Fibroblast of villous mesenchyme (primary cell): ENCODE results near the gene MAFF. TPM values are rescaled to one million over a fixed set of nuclear protein-coding genes. Genes with fewer than 3 reads are reported as not detected.

Experiments
- DNase-seq: peaks from one replicate; pipeline ENCODE4 v3.0.0-alpha.2; 2010; ENCODE audit warnings: low read depth
- H3K4me3 ChIP-seq: 2 replicates; pipeline ENCODE4 v1.5.1; 2011; ENCODE audit warnings: low read depth, mild to moderate bottlenecking, low read length
- total RNA-seq: library from RNA; depleted of rRNA; stranded (reverse); fragments of >200 nt; gene quantifications from 2 replicates; pipeline ENCODE4 v1.2.3, GENCODE V29; 2012
- TF ChIP-seq, protein P1 (sequence below): IDR thresholded peaks from 2 replicates; pipeline ENCODE4 v1.5.1; 2012; ENCODE audit warnings: low read depth, mild to moderate bottlenecking, low read length; ENCODE audit not compliant: insufficient read depth

Gene MAFF
- total RNA-seq, 1 donor = 19.4 TPM

GRCh38 chr22:38220653-38221386 lies 19.0 kb downstream of the MAFF start:
- DNase-seq = no peak
- TF ChIP-seq, protein P1, sequence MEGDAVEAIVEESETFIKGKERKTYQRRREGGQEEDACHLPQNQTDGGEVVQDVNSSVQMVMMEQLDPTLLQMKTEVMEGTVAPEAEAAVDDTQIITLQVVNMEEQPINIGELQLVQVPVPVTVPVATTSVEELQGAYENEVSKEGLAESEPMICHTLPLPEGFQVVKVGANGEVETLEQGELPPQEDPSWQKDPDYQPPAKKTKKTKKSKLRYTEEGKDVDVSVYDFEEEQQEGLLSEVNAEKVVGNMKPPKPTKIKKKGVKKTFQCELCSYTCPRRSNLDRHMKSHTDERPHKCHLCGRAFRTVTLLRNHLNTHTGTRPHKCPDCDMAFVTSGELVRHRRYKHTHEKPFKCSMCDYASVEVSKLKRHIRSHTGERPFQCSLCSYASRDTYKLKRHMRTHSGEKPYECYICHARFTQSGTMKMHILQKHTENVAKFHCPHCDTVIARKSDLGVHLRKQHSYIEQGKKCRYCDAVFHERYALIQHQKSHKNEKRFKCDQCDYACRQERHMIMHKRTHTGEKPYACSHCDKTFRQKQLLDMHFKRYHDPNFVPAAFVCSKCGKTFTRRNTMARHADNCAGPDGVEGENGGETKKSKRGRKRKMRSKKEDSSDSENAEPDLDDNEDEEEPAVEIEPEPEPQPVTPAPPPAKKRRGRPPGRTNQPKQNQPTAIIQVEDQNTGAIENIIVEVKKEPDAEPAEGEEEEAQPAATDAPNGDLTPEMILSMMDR = no peak
- H3K4me3 ChIP-seq = no peak overlapping the region

DNA sequence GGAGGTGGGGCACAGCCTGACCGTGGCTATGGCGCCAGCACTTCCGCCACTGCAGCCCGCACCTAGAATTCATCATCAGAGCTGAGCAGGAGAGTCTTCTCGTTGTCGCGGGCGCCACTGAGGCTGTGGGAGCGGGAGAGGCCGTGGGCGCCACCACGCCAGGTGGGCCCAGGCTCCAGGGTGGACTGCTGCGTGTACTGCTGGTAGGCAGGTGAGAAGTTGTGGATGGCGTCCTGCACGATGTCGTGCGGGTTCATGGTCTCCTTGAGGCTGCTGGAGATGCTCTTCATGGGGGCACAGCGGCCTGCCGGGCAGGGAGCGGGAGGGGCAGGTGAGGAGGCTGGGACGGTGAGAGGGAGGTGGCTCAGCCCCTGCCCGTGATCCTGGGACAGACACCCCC lies 19.6 kb downstream of the MAFF start:
- TF ChIP-seq, protein P1 = no peak
- no peak for DNase-seq
- no peak overlapping the region for H3K4me3 ChIP-seq

DNA sequence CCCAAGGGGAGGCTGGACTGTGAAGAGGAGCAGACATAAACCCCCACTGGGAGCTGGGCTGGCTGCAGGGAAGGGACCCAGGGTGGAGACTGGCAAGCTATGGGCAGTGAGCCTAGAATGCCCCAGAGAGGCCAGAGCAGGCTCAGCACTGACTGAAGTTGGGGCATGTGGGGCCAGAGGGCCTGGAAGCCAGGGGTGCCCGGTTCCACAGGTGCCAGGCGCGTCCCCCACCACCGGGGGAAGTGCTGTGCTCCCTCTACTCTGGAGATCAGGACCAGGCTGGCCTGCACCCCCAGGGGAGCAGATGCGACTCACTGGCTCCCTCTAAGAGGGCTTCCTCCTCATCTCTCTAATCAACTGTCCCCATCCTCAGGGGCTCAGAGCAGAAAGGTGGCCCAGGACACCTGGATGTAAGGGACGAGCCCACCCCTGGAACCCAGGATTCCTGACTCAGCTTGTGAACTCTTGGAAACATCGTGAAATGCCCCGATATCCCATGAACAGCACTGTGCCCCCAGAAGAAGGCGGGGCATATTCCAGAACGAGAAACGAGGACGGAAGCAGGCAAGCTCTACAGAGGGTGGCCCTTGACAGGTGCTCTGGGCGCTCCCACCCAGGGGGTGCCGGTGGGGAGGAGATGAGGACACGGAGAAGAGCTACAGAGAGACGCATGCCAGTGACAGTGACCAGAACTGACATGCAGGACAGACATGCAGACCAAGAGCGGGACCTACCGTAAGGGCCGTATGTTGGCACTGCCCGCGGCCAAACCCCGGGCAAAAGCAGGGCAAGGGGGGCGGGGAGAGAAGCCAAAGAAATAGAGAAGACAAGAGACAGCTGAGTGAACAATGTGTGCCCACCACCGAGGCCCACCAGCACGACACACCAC lies 20.4 kb downstream of the MAFF start:
- H3K4me3 ChIP-seq = no peak overlapping the region
- no peak for DNase-seq
- TF ChIP-seq, protein P1 = no peak

GRCh38 chr22:38222797-38223119 lies 21.0 kb downstream of the MAFF start:
- no peak overlapping the region for H3K4me3 ChIP-seq
- TF ChIP-seq, protein P1 = no peak
- DNase-seq = no peak

GRCh38 chr22:38223289-38223960 lies 21.6 kb downstream of the MAFF start:
- TF ChIP-seq, protein P1 = no peak

GRCh38 chr22:38226853-38227649 lies 25.3 kb downstream of the MAFF start:
- TF ChIP-seq, protein P1 = no peak
- DNase-seq = no peak
- no peak overlapping the region for H3K4me3 ChIP-seq

More at GRCh38 chr22:38223289-38223960, 21.6 kb downstream of the MAFF start:
- DNase-seq = no peak
- H3K4me3 ChIP-seq = no peak overlapping the region
